22Rv1 (cell line): Measurements from ENCODE around the gene POLE4.

Experiments used
- H3K27ac ChIP-seq: fragments of 450-650 bp; 2 replicates; pipeline ENCODE4 v1.5.1; 2017
- ZFX ChIP-seq: fragments of 450-650 bp; IDR thresholded peaks from 2 replicates; pipeline ENCODE4 v1.6.1; 2017; ENCODE audit warnings: antibody characterized with exemption, borderline replicate concordance
- TF ChIP-seq, protein P1 (sequence below): fragments of 450-650 bp; IDR thresholded peaks from 2 replicates; pipeline ENCODE4 v1.5.1; 2017; ENCODE audit warnings: mild to moderate bottlenecking

The POLE4 gene

DNA sequence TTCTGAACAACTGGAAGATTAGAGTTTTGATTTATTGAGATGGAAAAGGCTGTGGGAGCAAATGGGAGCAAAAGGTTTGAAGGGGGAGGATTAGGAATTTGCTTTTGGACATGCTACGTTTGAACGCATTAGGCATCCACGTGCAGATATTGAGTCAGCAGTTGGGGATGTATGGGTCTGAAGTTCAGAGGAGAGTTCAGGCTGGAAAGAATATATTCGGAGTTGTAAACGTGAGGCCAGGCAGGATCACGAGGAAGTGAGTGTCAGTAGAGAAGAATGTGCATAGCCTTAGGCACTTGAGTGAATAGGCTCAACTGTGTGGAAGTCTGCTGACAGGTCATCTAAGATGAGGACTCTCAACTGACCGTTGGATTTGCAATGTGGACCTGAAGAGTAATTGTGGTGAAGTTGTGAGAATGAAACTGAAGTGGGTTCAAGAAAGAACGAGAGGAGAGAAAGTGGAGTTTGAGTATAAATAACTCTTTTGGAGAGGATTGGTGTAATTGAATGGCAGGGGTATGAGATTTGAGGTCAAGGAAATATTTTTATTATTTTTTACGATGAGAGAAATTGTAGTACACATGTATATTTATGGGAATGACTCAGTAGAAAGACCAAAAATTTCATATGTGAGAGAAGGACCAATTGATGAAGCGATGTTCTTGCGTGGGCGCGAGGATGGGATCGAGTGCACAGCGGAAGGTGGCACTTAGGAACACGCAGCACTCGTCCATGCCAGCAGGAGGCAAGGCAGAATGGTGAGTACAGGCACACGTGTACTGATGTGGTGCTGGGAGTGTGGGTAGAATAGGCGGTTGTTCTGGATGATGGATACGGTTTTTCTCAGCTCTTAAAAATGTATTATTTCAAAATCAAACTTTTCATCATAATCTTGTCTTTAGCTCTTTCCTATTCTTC is 40.5 kb upstream of the POLE4 start:
- H3K27ac ChIP-seq, result no peak overlapping the region
- no peak for TF ChIP-seq ZFX
- TF ChIP-seq, protein P1, sequence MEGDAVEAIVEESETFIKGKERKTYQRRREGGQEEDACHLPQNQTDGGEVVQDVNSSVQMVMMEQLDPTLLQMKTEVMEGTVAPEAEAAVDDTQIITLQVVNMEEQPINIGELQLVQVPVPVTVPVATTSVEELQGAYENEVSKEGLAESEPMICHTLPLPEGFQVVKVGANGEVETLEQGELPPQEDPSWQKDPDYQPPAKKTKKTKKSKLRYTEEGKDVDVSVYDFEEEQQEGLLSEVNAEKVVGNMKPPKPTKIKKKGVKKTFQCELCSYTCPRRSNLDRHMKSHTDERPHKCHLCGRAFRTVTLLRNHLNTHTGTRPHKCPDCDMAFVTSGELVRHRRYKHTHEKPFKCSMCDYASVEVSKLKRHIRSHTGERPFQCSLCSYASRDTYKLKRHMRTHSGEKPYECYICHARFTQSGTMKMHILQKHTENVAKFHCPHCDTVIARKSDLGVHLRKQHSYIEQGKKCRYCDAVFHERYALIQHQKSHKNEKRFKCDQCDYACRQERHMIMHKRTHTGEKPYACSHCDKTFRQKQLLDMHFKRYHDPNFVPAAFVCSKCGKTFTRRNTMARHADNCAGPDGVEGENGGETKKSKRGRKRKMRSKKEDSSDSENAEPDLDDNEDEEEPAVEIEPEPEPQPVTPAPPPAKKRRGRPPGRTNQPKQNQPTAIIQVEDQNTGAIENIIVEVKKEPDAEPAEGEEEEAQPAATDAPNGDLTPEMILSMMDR, result no peak

DNA sequence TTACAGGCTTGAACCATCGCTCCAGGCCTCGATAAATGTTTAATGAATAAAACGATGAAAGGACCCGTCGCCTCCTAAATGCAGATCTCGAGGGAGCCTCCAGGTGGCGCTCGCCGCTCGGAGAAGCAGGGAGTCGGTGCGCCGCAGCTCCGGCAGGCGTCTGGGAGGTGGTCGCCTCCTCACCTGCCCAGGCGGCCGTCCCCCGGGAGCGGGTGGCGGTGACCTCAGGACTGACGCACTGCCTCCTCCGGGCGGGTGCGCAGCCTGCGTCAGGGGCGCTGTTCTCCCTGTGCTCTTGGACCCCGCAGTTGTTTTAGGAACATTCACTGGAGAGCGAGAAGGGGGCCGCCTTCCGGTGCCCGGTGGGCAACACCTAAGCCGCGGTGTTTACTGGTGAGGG is 38.6 kb upstream of the POLE4 start:
- no peak overlapping the region for H3K27ac ChIP-seq
- no peak for TF ChIP-seq ZFX
- TF ChIP-seq, protein P1, result peak; percentile 93

DNA sequence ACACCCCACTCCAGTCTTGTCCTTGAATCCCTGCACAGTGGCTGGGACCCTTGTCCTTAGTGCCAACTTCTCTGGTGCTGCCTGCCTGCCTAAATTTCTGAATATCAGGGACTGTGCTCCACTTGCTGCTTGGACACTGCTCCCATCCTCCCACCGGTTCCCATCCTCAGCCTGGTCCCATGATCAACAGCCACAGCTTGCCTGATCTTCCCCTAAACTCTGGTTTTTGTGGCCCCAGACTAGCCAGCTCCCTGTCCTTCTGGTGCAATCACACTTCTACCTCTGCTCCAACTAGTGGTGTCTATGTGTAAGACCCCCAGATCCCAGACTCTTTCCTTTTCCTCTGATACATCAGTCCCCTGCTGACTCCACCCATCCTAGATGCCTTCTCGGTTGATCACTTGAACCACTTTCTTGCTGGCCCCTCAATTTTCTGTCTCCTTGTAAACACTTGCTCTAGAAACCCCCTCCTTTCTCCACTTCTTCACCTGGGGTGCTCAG is 37.2 kb upstream of the POLE4 start:
- no peak overlapping the region for H3K27ac ChIP-seq
- TF ChIP-seq, protein P1, result no peak
- TF ChIP-seq ZFX, result no peak

DNA sequence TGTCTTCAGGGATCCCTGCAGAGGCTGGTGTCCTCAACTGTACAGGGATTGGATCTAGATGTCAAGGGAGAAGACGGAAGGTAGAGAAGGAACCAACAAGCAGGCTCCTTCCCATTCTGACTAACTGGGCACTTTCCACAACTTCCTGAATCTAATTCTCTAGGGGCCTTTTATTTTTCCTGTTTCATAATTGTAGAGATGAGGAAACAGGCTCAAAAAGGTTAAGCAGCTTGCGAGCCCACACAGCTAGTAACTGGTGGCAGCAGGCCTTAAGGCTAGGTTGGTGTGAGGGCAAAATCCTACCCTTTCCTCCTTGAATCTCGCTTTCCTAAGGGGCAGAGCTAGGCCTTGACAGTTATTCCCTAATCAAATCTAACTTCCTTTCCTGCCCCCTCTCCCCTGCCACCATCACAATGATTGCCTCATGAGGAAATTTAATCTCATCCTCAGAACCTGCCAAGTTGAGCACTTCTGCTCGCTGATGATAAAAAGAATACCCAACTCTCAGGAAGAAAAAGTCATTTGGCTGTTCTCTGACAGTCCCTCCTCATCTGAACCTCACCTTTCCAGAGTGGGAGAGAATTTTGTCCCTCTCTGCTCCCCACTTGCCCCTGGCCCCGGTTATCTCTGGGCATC is 35.7 kb upstream of the POLE4 start:
- no peak for TF ChIP-seq ZFX
- TF ChIP-seq, protein P1, result no peak
- H3K27ac ChIP-seq, result no peak overlapping the region

DNA sequence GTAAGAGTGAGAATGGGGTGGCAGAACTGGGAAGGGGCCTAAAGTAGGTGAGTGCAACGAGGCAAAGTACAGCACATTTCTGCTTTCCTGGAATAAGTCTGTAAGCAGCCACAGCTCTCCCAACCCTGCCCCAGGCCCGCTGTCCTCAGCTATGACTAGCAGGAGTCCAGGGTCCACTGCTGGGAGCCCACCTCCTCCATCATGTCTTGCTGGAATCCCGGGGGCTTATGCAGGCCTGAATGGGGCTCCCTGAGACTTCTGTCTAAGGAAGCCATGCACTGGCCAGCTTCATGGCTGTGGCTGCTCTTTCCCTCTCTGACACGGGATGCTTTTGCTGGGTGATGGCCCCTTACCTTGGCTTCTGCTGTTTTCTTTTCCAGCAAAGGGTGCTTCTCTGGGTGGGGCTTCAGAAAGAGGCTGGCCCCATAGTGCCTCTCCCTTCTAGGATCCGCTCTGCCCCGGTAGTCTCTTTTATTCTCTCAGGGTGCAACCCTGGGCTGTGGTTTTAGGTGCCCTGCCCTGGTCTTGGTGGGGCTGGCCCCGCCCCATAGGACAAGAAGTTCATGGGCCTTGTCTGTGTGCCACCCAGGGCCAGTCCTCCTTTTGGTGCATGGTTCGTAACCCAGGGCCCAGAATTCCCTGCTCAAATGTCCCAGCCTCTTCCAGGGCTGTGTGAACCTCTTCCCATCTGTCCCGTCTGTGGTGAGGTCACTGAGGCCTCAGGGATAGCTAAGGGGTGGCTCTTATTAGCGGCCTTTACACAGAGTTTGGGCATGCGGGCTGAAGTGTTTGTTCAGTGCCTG is 33.8 kb upstream of the POLE4 start:
- H3K27ac ChIP-seq, result no peak overlapping the region
- TF ChIP-seq ZFX, result no peak
- TF ChIP-seq, protein P1, result no peak

DNA sequence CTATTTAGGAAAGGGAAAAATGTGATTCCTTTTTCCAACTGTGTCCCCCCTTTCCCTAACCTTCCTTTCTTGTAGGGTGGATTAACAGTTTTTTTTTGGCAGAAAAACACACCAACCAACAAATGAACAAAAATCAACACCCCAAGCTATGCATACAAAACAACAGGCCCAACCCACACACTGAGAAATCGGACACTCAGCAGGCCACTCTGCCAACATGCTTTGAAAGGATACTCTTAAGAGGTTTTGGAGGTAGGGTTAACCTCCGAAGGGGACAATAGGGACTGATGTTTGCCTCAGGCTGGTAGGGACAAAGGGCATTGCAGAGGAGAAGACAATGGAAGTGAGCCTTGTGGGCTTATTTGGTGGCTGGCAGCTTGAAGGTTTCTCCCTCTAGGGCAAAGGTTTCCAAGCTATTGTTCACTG is 33.1 kb upstream of the POLE4 start:
- TF ChIP-seq, protein P1, result no peak
- no peak for TF ChIP-seq ZFX
- H3K27ac ChIP-seq, result no peak overlapping the region
